Measurements from ENCODE around the gene ALDH4A1.

Gene ALDH4A1

GRCh38 chr1:18938707-18939070, 36.3 kb upstream of the ALDH4A1 start:
- DNase-seq, result no peak

DNA sequence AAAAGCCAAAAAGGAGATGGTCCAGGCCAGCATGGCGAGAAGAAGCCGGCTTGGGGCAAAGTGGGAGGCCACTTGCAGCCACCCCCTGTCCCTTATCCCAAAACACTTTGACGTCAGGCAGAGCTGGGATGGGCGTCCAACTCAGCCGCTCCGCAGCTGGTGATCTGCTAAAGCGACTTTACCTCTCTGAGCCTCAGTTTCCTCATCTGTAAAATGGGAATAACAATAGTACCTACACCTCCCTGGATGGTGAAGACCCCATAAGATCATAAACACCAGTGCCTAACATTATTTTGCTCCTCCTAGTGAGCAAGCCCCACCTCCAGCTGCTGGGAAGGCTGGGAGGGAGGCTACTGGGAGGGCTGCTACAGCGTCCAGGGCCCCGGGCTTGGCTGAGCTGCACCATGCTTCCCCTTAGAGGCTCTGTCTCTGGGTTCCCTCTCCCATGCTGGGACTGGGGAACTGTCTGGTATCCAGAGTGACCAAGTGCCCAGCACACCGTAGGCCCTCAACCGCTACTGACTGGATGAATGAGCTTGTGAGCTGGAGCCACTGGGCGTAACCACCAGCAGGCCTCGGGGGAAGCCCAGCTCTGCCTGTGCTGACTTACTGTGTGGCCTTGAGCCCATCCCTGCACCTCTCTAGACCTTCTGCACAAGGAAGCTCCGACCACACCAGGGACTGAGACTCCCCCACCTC, 35.8 kb upstream of the ALDH4A1 start:
- no peak for DNase-seq

- DNase-seq, result no peak
Measured at GRCh38 chr1:18937539-18937938, 35.2 kb upstream of the ALDH4A1 start.

- DNase-seq, result no peak
Measured at GRCh38 chr1:18936814-18937481, 34.6 kb upstream of the ALDH4A1 start.

GRCh38 chr1:18936471-18936813, 34.1 kb upstream of the ALDH4A1 start:
- no peak for DNase-seq

GRCh38 chr1:18934205-18935000, 32.0 kb upstream of the ALDH4A1 start:
- no peak for DNase-seq

DNA sequence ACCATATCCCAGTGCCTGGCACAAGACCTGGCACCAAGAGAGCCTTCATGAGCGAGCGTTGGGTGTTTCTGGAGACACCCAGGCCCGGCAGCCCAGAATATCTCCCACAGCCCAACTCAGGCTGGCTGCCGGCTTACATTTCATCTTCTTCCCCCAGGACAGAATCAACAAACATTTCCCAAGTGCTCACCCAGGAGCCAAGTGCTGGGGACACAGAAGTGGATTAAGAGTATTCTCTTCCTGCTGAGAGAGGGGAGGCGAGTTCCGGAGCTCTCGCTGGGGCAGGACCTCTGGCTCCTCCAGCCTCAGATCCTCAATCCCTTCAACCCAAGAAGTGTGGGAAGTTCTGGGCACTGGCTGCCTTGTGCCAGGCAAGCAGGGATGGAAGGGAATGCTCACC, 30.5 kb upstream of the ALDH4A1 start:
- no peak for DNase-seq

- DNase-seq, result no peak
Measured at GRCh38 chr1:18932387-18932786, 30.0 kb upstream of the ALDH4A1 start.

GRCh38 chr1:18931730-18932129, 29.4 kb upstream of the ALDH4A1 start:
- DNase-seq, result no peak

GRCh38 chr1:18929686-18930085, 27.3 kb upstream of the ALDH4A1 start:
- no peak for DNase-seq

DNA sequence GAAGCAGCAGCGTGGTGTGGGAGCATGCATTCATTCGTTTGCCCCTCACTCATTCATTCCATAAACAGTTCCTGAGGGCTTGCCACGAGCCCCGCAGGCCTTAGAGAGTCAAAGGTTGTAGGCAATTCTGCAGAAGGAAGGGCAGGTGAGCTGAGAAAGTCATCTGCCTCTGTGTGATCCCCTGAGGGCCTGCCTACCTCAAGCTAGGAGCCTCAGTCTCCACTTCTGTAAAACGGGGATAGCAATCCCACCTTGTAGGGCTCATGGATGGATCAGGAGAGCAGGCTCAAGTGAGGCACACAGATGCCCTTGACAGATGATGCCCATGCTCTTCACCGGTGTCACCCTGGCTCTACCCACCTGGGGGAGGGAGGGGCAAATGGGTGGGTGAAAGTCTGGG, 26.6 kb upstream of the ALDH4A1 start:
- DNase-seq, result no peak

GRCh38 chr1:18928406-18928805, 26.1 kb upstream of the ALDH4A1 start:
- no peak for DNase-seq

DNA sequence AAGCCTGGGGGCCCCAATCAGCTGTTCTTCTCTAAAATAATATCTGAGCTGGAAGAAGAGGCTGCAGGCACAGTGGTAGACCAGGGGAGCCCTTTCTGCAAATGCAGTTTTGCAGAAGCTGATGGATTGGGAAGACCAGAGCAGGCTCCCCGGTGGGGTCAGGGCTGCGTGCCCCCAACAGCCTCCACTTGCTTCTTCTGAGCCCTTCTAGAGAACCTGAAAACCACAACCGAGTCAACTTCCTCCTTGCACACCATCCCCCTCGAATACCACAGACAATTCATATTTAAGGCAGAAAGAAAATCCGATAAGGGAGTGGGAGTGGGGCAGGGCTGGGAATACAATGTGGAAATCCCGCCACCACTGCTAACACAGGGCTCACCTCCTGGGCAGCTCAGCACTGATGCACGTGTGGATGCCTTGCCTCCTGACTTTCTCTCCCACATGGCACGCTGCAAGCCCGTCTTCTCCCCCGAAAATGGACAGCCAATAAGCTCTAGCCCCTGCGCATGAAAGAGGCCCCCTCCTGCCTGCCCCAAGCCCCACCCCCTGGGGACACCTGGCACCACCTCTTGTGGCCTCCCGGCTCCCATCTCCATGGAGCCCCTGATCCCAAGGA, 25.4 kb upstream of the ALDH4A1 start:
- peak in 1 of 2 experiments; percentile 13 for DNase-seq

GRCh38 chr1:18927082-18927653, 24.8 kb upstream of the ALDH4A1 start:
- no peak for DNase-seq

DNA sequence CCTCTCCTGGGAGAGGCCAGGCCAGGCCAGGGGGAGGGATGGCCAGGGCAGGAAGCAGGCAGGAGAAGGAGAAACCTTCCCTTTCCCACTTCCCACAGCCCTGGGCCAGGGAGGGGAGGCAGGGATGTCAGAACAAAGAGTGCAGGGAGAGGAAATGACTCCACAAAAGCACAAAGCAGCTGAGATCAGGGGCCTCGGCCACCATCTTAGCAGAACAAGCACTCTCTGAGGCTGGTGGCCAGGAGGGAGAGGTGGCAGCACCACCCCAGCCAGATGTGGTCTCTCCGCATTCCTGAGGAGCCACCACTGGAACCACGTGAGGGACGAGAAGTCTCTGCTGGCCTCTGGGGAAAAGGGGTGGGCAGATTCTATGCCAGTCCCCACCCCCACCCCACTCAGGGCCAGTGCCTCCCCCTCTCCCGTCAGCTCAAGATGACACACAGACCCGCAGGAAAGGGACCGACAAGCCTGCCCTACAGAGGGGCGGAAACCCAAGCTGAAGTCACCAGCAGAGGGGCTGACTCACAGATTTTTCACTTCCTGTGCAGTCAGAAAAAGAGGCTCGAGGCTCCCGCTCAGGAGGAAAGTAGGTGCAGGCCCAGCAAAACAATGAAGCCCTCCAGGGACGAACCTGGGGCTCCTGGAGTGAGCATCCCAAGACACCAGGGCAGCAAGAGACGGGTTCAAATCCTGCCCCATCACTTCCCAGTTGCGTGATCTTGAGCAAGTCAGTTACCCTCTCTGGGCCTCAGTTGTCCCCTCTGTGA, 24.1 kb upstream of the ALDH4A1 start:
- DNase-seq, result peak; percentile 79 to 92

- no peak for DNase-seq
Measured at GRCh38 chr1:18925279-18925678, 22.9 kb upstream of the ALDH4A1 start.

- DNase-seq, result no peak
Measured at GRCh38 chr1:18924221-18924691, 21.9 kb upstream of the ALDH4A1 start.

GRCh38 chr1:18923756-18924211, 21.4 kb upstream of the ALDH4A1 start:
- DNase-seq, result no peak

DNA sequence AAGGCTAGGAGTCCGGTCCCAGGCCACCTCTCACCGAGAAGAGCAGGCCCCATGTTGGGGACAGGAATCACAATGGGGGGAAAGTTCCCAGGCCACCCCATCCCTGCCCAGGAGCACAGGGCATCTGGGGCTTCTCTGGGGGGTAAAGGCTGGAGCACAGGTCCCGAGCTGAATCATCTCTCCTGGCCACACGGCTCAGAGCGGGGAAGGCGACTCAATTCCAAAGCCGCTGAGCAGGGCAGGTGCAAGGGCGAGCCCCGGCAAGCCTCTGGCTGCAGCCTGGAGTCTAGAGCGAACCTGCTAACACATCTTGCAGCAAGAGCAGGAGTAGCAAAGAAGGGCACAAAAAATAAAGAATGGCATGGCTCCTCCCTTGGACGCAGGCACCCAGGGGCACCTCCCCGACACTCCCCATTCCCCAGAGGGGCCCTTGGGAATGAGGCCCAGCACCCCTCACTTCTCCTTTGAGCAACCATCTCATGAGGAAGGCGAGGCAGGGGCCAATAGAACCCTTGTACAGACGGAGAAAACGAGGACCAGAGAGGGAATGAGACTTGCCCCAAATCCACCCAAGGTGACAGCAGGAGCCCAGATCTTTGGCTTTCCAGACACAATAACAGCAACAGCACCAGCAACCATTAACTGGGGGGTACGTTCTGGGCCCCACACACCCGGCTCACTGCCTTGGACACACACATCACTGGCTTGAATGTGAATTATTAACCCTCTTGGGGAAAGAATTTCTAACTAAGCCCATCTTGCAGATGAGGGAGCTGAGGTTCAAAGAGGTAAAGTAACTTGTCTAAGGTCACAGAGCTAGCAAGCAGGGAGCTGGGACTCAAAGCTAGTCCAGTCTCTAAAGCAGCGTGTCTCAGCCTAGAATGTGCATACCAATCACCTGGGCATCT, 20.7 kb upstream of the ALDH4A1 start:
- DNase-seq, result no peak

GRCh38 chr1:18922319-18922726, 20.0 kb upstream of the ALDH4A1 start:
- no peak for DNase-seq
